Right ventricle myocardium superior (tissue), 1 donor: ENCODE measurements around the gene GABRG3. TPM values are rescaled to one million over a fixed set of nuclear protein-coding genes. Genes with fewer than 3 reads are reported as not detected.

Source experiments
- ATAC-seq: fragments of 200-7000 bp; cut with Tn5 transposase; one replicate; pipeline ENCODE4 v1.9.1; 2020; ENCODE audit warnings: mild to moderate bottlenecking; ENCODE audit not compliant: poor library complexity
- DNase-seq: peaks from one replicate; pipeline ENCODE4 v3.0.0-alpha.2; 2020
- intact Hi-C: fragments of 100-400 bp; cut with DNase I; formaldehyde crosslinking; loops from one replicate; pipeline ENCODE4 v1.11.2; 2022
- total RNA-seq: library from RNA; stranded (reverse); fragmentation: NEBNext Ultra II Directional; extraction: Animal tissue kit (Norgen Biotek cat#: 25700); gene quantifications from one replicate; pipeline ENCODE4 v1.2.1, GENCODE V29; 2021
- donor health status: DM: no; HTN: yes; CAD: no; lungs with severe emphysema.

The GABRG3 gene
- total RNA-seq, 1 donor from 2014 or later = not detected

GRCh38 chr15:27487846-27488245 is 516.9 kb downstream of the GABRG3 start:
- DNase-seq (no peak), ATAC-seq (no peak)
- intact Hi-C loops = no loop called here

- intact Hi-C loops = no loop called here
- DNase-seq (no peak), ATAC-seq (no peak)
Measured at GRCh38 chr15:27490867-27491595, 520.0 kb downstream of the GABRG3 start.

- DNase-seq = no peak
- intact Hi-C loops = no loop called here
- ATAC-seq = no peak
Measured at GRCh38 chr15:27491666-27492621, 521.0 kb downstream of the GABRG3 start.

- no peak for ATAC-seq
- intact Hi-C loops = no loop called here
- no peak for DNase-seq
Measured at GRCh38 chr15:27495963-27496459, 525.0 kb downstream of the GABRG3 start.

- DNase-seq = no peak
- ATAC-seq = no peak
- intact Hi-C loops = no loop called here
Measured at GRCh38 chr15:27498700-27499099, 527.7 kb downstream of the GABRG3 start.

- DNase-seq = no peak
- ATAC-seq = no peak
- intact Hi-C loops = no loop called here
Measured at GRCh38 chr15:27499191-27499590, 528.2 kb downstream of the GABRG3 start.

GRCh38 chr15:27499719-27500118 is 528.7 kb downstream of the GABRG3 start:
- intact Hi-C loops = no loop called here
- no peak for DNase-seq
- no peak for ATAC-seq

GRCh38 chr15:27500206-27500605 is 529.2 kb downstream of the GABRG3 start:
- DNase-seq = no peak
- intact Hi-C loops = no loop called here
- ATAC-seq = no peak

- DNase-seq (no peak), ATAC-seq (no peak)
- intact Hi-C loops = no loop called here
Measured at GRCh38 chr15:27506752-27507151, 535.8 kb downstream of the GABRG3 start.

- intact Hi-C loops = no loop called here
Measured at GRCh38 chr15:27509014-27509413, 538.0 kb downstream of the GABRG3 start.

GRCh38 chr15:27512281-27513001 is 541.5 kb downstream of the GABRG3 start:
- DNase-seq (no peak), ATAC-seq (no peak)
- intact Hi-C loops = no loop called here

More at GRCh38 chr15:27509014-27509413, 538.0 kb downstream of the GABRG3 start:
- no peak for DNase-seq
- no peak for ATAC-seq

GRCh38 chr15:27514526-27514925 is 543.5 kb downstream of the GABRG3 start:
- ATAC-seq (no peak), DNase-seq (no peak)
- intact Hi-C loops = no loop called here

- intact Hi-C loops = no loop called here
- DNase-seq (no peak), ATAC-seq (no peak)
Measured at GRCh38 chr15:27527490-27528067, 556.6 kb downstream of the GABRG3 start.

- no peak for DNase-seq
- intact Hi-C loops = no loop called here
- no peak for ATAC-seq
Measured at GRCh38 chr15:27529399-27529798, 558.4 kb downstream of the GABRG3 start.

- ATAC-seq (no peak), DNase-seq (no peak)
- intact Hi-C loops = no loop called here
Measured at GRCh38 chr15:27530994-27531393, 560.0 kb downstream of the GABRG3 start.

GRCh38 chr15:27532358-27532757 is 561.4 kb downstream of the GABRG3 start:
- ATAC-seq = no peak
- DNase-seq = no peak
- intact Hi-C loops = no loop called here

- DNase-seq (no peak), ATAC-seq (no peak)
- intact Hi-C loops = no loop called here
Measured at GRCh38 chr15:27535445-27536129, 564.6 kb downstream of the GABRG3 start.

- intact Hi-C loops = no loop called here
- ATAC-seq (no peak), DNase-seq (no peak)
Measured at GRCh38 chr15:27538325-27538724, 567.3 kb downstream of the GABRG3 start.
